CD8-positive, alpha-beta memory T cell (primary cell): ENCODE measurements around the gene TMA7B. TPM values are rescaled to one million over a fixed set of nuclear protein-coding genes. Genes with fewer than 3 reads are reported as not detected.

Source experiments
- CTCF ChIA-PET: fragments of 350-600 bp; sonication (Branson Sonifier 250); formaldehyde crosslinking; loops from one replicate; lab custom pipeline; 2021; ENCODE audit warnings: antibody characterized with exemption; lab: Charles Lee
- POLR2A ChIA-PET: fragments of 350-600 bp; sonication (Branson Sonifier 250); formaldehyde crosslinking; loops from one replicate; lab custom pipeline; 2021; ENCODE audit warnings: antibody characterized with exemption; lab: Charles Lee
- DNase-seq, 5 donors: peaks; one replicate each; pipeline versions ENCODE4 v3.0.0 to v3.0.0-alpha.2; 2020 to 2022; ENCODE audit warnings: mixed read lengths in 1 of 5
- H3K27ac ChIP-seq: one replicate; pipeline ENCODE4 v1.7.0; 2013; ENCODE audit warnings: low read depth, mild to moderate bottlenecking, low read length, moderate library complexity
- H3K27me3 ChIP-seq: 2 replicates; pipeline ENCODE4 v1.7.0; 2013; ENCODE audit warnings: low read length, mild to moderate bottlenecking; ENCODE audit not compliant: insufficient read depth, poor library complexity, severe bottlenecking
- H3K36me3 ChIP-seq: 2 replicates; pipeline ENCODE4 v1.7.0; 2013; ENCODE audit warnings: mild to moderate bottlenecking, low read length, moderate library complexity; ENCODE audit not compliant: insufficient read depth
- H3K4me1 ChIP-seq: 2 replicates; pipeline ENCODE4 v1.7.0; 2013; ENCODE audit warnings: mild to moderate bottlenecking, low read length, moderate library complexity; ENCODE audit not compliant: insufficient read depth
- H3K4me3 ChIP-seq: 2 replicates; pipeline ENCODE4 v1.7.0; 2013; ENCODE audit warnings: mild to moderate bottlenecking, low read length
- H3K9me3 ChIP-seq: 2 replicates; pipeline ENCODE4 v1.7.0; 2013; ENCODE audit warnings: mild to moderate bottlenecking, low read length
- H3K27ac Mint-ChIP-seq, 8 donors: one replicate each; pipeline ENCODE4 v1.8.0; 2020 to 2021; ENCODE audit warnings: mixed read lengths in 8 of 8, mild to moderate bottlenecking in 6 of 8, inconsistent platforms in 3 of 8, moderate library complexity in 3 of 8
- H3K27me3 Mint-ChIP-seq, 2 donors: one replicate each; pipeline ENCODE4 v1.8.0; 2020 to 2021; ENCODE audit warnings: mixed read lengths in 2 of 2, mild to moderate bottlenecking in 1 of 2, moderate library complexity in 1 of 2
- H3K36me3 Mint-ChIP-seq, 3 donors: one replicate each; pipeline ENCODE4 v1.8.0; 2020 to 2021; ENCODE audit warnings: mixed read lengths in 3 of 3, inconsistent platforms in 1 of 3, mild to moderate bottlenecking in 1 of 3
- H3K4me1 Mint-ChIP-seq, 3 donors: one replicate each; pipeline ENCODE4 v1.8.0; 2020 to 2021; ENCODE audit warnings: mixed read lengths in 3 of 3, inconsistent platforms in 1 of 3, mild to moderate bottlenecking in 1 of 3
- H3K4me3 Mint-ChIP-seq, 7 donors: one replicate each; pipeline ENCODE4 v1.8.0; 2020 to 2021; ENCODE audit warnings: mixed read lengths in 7 of 7, mild to moderate bottlenecking in 6 of 7, moderate library complexity in 4 of 7, inconsistent platforms in 2 of 7
- H3K9me3 Mint-ChIP-seq, 5 donors: one replicate each; pipeline ENCODE4 v1.8.0; 2020 to 2022; ENCODE audit warnings: mixed read lengths in 5 of 5, mild to moderate bottlenecking in 3 of 5, moderate library complexity in 2 of 5, inconsistent platforms in 1 of 5
- polyA plus RNA-seq: library from polyadenylated mRNA; unstranded; fragments of 300-500 nt; fragmentation: Illumina TruSeq; gene quantifications from one replicate; pipeline ENCODE4 v1.2.3, GENCODE V29; 2021
- total RNA-seq, 2 experiments: library from RNA; stranded (reverse); gene quantifications; one replicate each; pipeline ENCODE4 v1.2.3, GENCODE V29; 2021

Gene TMA7B
- total and polyA plus RNA-seq, 3 experiments from 2014 or later: 1.4 to 3.0 (median 2.0) TPM

DNA sequence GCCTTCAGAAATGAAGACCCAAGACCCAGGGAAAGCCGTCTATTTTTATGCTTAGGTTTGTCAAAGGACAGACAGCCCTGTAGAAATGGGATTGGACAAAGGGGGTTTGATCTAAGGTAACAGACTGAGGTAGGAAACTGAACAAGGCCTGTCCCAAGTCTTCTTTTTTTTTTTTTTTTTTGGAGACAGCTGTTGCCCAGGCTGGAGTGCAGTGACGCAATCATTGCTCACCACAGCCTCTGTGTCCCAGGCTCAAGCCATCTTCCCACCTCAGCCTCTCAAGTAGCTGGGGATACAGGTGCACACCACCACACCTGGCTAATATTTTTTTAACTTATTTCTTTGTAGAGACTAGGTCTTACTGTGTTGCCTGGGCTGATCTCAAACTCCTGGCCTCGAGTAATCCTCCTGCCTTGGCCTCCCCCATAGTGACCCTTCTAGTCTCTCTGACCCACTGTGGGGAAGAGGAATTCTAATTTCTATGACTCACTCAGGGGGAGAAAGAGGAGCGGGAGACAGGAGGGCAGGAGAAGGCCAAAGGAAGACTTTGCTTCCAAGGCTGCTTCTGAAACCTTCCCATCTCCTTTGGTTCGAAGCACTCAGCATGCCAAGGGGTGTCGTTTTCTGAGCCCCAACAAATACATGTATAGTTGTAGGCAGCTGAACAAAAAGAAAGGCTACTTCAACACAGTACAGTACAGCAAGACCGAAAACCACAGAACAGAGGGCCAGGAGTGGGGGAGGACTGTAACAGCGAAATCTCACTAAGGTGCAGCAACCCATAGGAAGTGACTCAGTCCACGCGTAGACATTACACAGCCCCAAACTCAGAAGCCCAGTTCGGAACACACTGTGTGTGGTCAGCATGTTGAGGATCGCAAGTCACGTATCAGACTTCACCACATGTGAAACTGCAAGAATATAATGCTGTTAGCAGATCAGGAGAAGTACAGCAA is 872 bp downstream of the TMA7B start:
- Histone ChIP-seq H3K27ac (peak overlapping the region; percentile 55), H3K4me3 (peak overlapping the region; percentile 1), H3K9me3 (no peaks in the 10 kb centered on the region), H3K4me1 (peaks cover 56% of the 10 kb centered on the region), H3K27me3 (no peaks in the 10 kb centered on the region), H3K36me3 (peaks cover 65% of the 10 kb centered on the region)
- no peaks in the 10 kb centered on the region for H3K9me3 Mint-ChIP-seq
- H3K4me1 Mint-ChIP-seq: peaks cover 64 to 68% (median 64%) of the 10 kb centered on the region in 3 donors
- ChIA-PET CTCF (interaction anchor here (1.2 to 1.4 kb wide), 2 partner anchors 27 to 64 kb away, joined by 3 read pairs; no protein-coding TSS in a partner anchor), POLR2A (interaction anchor here (0.6 to 1.2 kb wide), 2 partner anchors 10 to 35 kb away, joined by 3 to 4 read pairs; no protein-coding TSS in a partner anchor)
- peaks cover 38 to 92% (median 48%) of the 10 kb centered on the region in 3 donors for H3K36me3 Mint-ChIP-seq
- peaks cover 0 to 3% of the 10 kb centered on the region in 2 donors for H3K27me3 Mint-ChIP-seq
- peak overlapping the region; percentile 0 to 82 (median 54) for H3K4me3 Mint-ChIP-seq
- peak overlapping the region; percentile 77 to 96 (median 93) for H3K27ac Mint-ChIP-seq
- peak; percentile 40 to 85 (median 56) for DNase-seq

DNA sequence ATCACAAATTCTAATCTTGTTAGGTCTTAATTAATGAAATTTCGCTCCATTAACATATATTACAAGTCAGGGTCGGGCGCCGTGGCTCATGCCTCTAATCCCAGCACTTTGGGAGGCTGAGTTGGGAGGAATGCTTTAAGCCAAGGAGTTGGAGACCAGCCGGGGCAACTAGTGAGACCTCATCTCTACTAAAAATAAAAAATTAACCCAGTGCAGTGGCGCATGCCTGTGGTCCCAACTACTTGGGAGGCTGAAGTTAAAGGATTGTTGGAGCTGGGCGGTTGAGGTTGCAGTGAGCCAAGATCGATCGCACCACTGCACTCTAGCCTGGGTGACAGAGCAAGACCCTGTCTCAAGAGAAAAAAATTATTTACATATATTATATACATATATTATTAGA is 1.9 kb downstream of the TMA7B start:
- CTCF ChIA-PET: interaction anchor here (1.2 to 1.6 kb wide), 2 partner anchors 28 to 428 kb away, joined by 3 to 4 read pairs; no protein-coding TSS in a partner anchor
- Histone ChIP-seq H3K27me3 (no peaks in the 10 kb centered on the region), H3K27ac (peak overlapping the region; percentile 55), H3K9me3 (no peaks in the 10 kb centered on the region), H3K36me3 (peaks cover 68% of the 10 kb centered on the region), H3K4me1 (peaks cover 51% of the 10 kb centered on the region), H3K4me3 (no peak overlapping the region)
- H3K27me3 Mint-ChIP-seq: peaks cover 0 to 3% of the 10 kb centered on the region in 2 donors
- H3K36me3 Mint-ChIP-seq: peaks cover 34 to 96% (median 50%) of the 10 kb centered on the region in 3 donors
- POLR2A ChIA-PET: interaction anchor here (0.7 to 1.4 kb wide), 3 partner anchors 11 to 362 kb away, joined by 3 to 4 read pairs (median 3); no protein-coding TSS in a partner anchor
- DNase-seq: no peak
- H3K9me3 Mint-ChIP-seq: no peaks in the 10 kb centered on the region
- peaks cover 58 to 63% (median 59%) of the 10 kb centered on the region in 3 donors for H3K4me1 Mint-ChIP-seq
- H3K27ac Mint-ChIP-seq: peak overlapping the region; percentile 57 to 96 (median 89)
- peak overlapping the region in 4 of 7 donors; percentile 47 to 57 (median 54) for H3K4me3 Mint-ChIP-seq

DNA sequence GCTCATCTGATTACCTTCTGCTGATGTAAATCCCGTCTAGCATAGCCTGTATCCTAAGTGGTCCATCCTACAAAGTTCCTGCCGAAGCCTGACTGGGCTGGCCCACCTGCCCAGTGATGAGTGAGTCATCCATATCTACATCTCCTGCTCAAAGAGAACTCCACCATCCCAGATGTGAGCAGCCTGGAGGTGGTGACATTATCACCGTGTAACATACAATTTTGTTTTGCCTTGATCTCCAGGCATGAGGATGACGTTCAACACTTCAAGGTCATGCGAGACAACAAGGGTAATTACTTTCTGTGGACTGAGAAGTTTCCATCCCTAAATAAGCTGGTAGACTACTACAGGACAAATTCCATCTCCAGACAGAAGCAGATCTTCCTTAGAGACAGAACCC is 5.6 kb downstream of the TMA7B start:
- CTCF ChIA-PET: interaction anchor here (1.5 to 2.4 kb wide), 2 partner anchors 16 to 24 kb away, joined by 3 to 9 read pairs; no protein-coding TSS in a partner anchor
- Mint-ChIP-seq H3K27me3 (no peaks in the 10 kb centered on the region), H3K36me3 (peaks cover 7 to 97% (median 48%) of the 10 kb centered on the region in 3 donors), H3K4me3 (no peak overlapping the region), H3K4me1 (peaks cover 23 to 31% (median 25%) of the 10 kb centered on the region in 3 donors), H3K9me3 (no peaks in the 10 kb centered on the region), H3K27ac (peak overlapping the region in 7 of 8 donors; percentile 26 to 75 (median 66))
- no peak for DNase-seq
- peaks cover 75% of the 10 kb centered on the region for H3K36me3 ChIP-seq
- no peaks in the 10 kb centered on the region for H3K9me3 ChIP-seq
- no peak overlapping the region for H3K27ac ChIP-seq
- H3K27me3 ChIP-seq: no peaks in the 10 kb centered on the region
- H3K4me1 ChIP-seq: peaks cover 18% of the 10 kb centered on the region
- no peak overlapping the region for H3K4me3 ChIP-seq
- POLR2A ChIA-PET: no interaction called here

DNA sequence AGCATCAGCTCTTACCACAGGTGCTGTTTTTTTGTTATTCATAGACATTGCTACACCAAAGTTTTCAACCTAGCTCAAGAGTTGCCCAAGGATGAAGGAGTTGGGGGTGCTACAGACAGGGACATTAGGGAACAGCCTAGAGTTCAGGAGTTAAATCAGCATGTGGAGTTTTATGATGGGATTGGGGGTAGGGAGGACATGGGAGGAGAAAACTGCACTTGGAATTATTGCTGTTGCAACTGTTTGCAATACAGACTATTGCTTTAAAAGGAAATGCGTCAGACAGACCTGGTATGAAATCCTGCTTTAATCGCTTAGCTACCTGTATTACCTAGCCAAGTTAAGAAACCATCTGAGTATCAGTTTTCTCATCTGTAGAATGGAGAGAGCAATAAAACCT is 6.3 kb downstream of the TMA7B start:
- no peak overlapping the region for H3K27ac ChIP-seq
- H3K4me1 ChIP-seq: peaks cover 11% of the 10 kb centered on the region
- peaks cover 16 to 24% (median 19%) of the 10 kb centered on the region in 3 donors for H3K4me1 Mint-ChIP-seq
- CTCF ChIA-PET: interaction anchor here (1.5 to 2.4 kb wide), 2 partner anchors 15 to 24 kb away, joined by 3 to 9 read pairs; no protein-coding TSS in a partner anchor
- POLR2A ChIA-PET: no interaction called here
- H3K27ac Mint-ChIP-seq: peak overlapping the region in 4 of 8 donors; percentile 26 to 84 (median 62)
- H3K4me3 Mint-ChIP-seq: no peak overlapping the region
- peaks cover 82% of the 10 kb centered on the region for H3K36me3 ChIP-seq
- H3K36me3 Mint-ChIP-seq: peaks cover 7 to 97% (median 48%) of the 10 kb centered on the region in 3 donors
- DNase-seq: no peak
- H3K4me3 ChIP-seq: no peak overlapping the region
- no peaks in the 10 kb centered on the region for H3K9me3 ChIP-seq
- H3K9me3 Mint-ChIP-seq: no peaks in the 10 kb centered on the region
- H3K27me3 Mint-ChIP-seq: no peaks in the 10 kb centered on the region
- H3K27me3 ChIP-seq: no peaks in the 10 kb centered on the region

DNA sequence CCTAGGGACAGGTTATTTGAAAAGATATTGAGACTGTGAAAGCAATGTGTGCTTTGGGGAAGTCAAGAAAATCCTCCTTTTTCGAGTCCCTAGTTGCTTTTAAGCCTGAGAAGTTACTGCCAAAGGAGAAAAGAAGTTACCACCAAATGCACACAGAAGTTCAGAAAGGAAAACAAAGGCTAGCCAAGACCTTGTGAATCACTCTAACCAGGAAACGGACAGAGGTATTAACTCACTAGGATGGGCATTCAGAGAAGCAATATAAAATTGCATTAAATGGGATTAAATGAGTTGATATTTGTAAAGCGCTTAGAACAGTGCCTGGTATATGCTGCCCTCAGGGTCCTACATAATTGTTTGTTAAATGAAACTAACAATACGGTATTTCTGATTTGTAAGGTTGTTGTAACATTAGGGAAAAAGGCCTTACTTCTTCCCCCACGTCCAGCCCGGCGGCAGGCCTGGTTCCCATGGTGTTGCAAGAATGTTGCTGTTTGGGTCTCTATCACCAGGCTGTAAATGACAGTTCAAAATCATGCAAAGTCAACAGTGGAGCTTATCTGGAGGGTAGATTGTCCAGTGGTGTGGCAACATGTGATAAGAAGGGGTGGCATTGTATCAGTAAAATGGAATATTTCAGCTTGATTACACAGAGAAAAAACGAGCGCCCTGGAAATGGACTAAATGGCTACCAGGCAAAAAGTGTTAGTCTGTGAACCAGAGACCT is 7.1 kb downstream of the TMA7B start:
- H3K4me3 ChIP-seq: no peak overlapping the region
- Mint-ChIP-seq H3K27ac (peak overlapping the region in 5 of 8 donors; percentile 7 to 66 (median 43)), H3K4me3 (no peak overlapping the region), H3K9me3 (no peaks in the 10 kb centered on the region), H3K27me3 (no peaks in the 10 kb centered on the region), H3K4me1 (peaks cover 11 to 17% (median 17%) of the 10 kb centered on the region in 3 donors), H3K36me3 (peaks cover 7 to 97% (median 47%) of the 10 kb centered on the region in 3 donors)
- CTCF ChIA-PET: interaction anchor here (2.4 kb wide), 1 partner anchor 25 kb away, joined by 9 read pairs; no protein-coding TSS in a partner anchor
- POLR2A ChIA-PET: no interaction called here
- H3K9me3 ChIP-seq: no peaks in the 10 kb centered on the region
- no peak for DNase-seq
- H3K4me1 ChIP-seq: peaks cover 4% of the 10 kb centered on the region
- no peak overlapping the region for H3K27ac ChIP-seq
- H3K36me3 ChIP-seq: peaks cover 90% of the 10 kb centered on the region
- H3K27me3 ChIP-seq: no peaks in the 10 kb centered on the region

DNA sequence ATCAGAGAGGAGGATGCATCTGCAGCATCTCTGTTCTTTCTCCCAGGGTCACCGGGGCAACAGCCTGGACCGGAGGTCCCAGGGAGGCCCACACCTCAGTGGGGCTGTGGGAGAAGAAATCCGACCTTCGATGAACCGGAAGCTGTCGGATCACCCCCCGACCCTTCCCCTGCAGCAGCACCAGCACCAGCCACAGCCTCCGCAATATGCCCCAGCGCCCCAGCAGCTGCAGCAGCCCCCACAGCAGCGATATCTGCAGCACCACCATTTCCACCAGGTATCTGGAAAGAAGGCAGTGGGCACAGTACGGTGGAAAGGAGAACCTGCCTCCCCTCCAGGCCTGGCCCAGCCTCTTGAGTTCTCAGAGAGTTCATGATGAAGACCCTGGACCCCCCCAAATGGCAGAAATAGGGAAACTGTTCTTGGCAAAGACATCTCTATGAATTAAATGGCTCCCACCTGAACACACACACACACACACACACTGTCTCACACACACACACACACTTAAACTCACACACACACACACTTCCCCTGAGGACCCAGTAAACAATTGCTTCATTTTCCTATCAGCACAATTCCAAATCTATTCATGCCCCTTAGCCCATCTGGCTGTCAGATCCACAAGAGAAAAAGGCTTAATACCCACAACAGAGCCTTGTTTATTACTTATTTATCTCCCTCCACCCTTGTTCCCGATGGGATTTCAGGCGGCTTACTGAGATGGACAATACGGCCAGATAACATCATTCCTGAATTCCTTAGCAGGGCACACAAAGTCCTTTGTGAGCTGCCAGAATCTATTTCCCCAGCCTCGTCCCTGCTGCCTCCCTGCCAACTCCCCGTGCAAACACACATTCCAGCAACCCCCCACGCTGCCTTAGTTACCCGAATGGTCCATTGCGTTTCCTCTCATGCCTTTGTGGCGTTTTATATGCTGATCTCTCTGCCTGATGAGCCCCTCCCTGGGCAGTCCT is 8.1 kb downstream of the TMA7B start:
- Histone ChIP-seq H3K27me3 (no peaks in the 10 kb centered on the region), H3K27ac (no peak overlapping the region), H3K4me1 (no peaks in the 10 kb centered on the region), H3K9me3 (no peaks in the 10 kb centered on the region), H3K36me3 (peaks cover 94% of the 10 kb centered on the region), H3K4me3 (no peak overlapping the region)
- Mint-ChIP-seq H3K27ac (peak overlapping the region in 7 of 8 donors; percentile 18 to 80 (median 59)), H3K9me3 (no peaks in the 10 kb centered on the region), H3K4me3 (no peak overlapping the region), H3K4me1 (peaks cover 6 to 10% (median 8%) of the 10 kb centered on the region in 3 donors), H3K27me3 (no peaks in the 10 kb centered on the region), H3K36me3 (peaks cover 7 to 98% (median 48%) of the 10 kb centered on the region in 3 donors)
- POLR2A ChIA-PET: no interaction called here
- no peak for DNase-seq
- CTCF ChIA-PET: no interaction called here

DNA sequence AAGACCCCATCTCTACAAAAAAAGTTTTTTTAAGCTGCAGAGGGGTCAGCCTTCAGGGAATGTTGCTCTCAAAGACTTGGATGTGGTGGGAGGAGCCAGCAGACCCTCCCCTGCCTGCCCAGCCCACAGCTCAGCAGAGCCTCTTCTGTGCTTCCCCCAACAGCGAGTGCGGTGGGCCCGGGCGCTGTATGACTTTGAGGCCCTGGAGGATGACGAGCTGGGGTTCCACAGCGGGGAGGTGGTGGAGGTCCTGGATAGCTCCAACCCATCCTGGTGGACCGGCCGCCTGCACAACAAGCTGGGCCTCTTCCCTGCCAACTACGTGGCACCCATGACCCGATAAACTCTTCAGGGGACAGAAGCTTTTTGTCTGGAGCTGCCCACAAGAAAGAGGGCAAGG is 10.5 kb downstream of the TMA7B start:
- H3K9me3 ChIP-seq: no peaks in the 10 kb centered on the region
- peak overlapping the region in 2 of 8 donors; percentile 38 to 81 for H3K27ac Mint-ChIP-seq
- H3K4me1 Mint-ChIP-seq: peaks cover 2 to 10% (median 5%) of the 10 kb centered on the region in 3 donors
- peaks cover 3 to 96% (median 46%) of the 10 kb centered on the region in 3 donors for H3K36me3 Mint-ChIP-seq
- H3K4me1 ChIP-seq: no peaks in the 10 kb centered on the region
- ChIA-PET POLR2A (no interaction called here), CTCF (no interaction called here)
- no peak for DNase-seq
- no peaks in the 10 kb centered on the region for H3K27me3 ChIP-seq
- H3K36me3 ChIP-seq: peaks cover 78% of the 10 kb centered on the region
- no peaks in the 10 kb centered on the region for H3K27me3 Mint-ChIP-seq
- no peak overlapping the region for H3K27ac ChIP-seq
- H3K4me3 ChIP-seq: no peak overlapping the region
- no peaks in the 10 kb centered on the region for H3K9me3 Mint-ChIP-seq
- H3K4me3 Mint-ChIP-seq: no peak overlapping the region
